SK-N-SH (cell line): ENCODE results near the gene DSG2. TPM values are rescaled to one million over a fixed set of nuclear protein-coding genes. Genes with fewer than 3 reads are reported as not detected.

Experiments
- CTCF ChIA-PET: fragments of 300-600, 350-600 bp; formaldehyde crosslinking; extraction: SDS; loops from one replicate; lab custom pipeline; 2021; lab: Yijun Ruan, JAX
- POLR2A ChIA-PET: fragments of 350-600 bp; sonication (Branson Sonifier 250); formaldehyde crosslinking; extraction: SDS; loops from one replicate; lab custom pipeline; 2020; ENCODE audit warnings: antibody characterized with exemption, inconsistent platforms; lab: Yijun Ruan, JAX
- DNase-seq: peaks from one replicate; pipeline ENCODE4 v3.0.0; 2012
- H2AFZ ChIP-seq: fragments of 200-600 bp; sonication (generic); 2 replicates; pipeline ENCODE4 v1.8.1; 2016; ENCODE audit warnings: antibody characterized with exemption, mild to moderate bottlenecking, low read depth
- H3F3A ChIP-seq: fragments of 200-600 bp; sonication (generic); replicated peaks from 2 replicates; pipeline ENCODE3; 2016; ENCODE audit warnings: antibody characterized with exemption, mild to moderate bottlenecking; ENCODE audit not compliant: insufficient read depth
- H3K27ac ChIP-seq, 2 experiments: fragments of 200-500 bp in 1 of 2; fragments of 200-600 bp in 1 of 2; sonication (Bioruptor generic) in 1 of 2; sonication (generic), shearing (Covaris generic) in 1 of 2; 2 replicates each; pipeline versions ENCODE4 v1.5.1 to v1.6.1; 2014 to 2016; ENCODE audit warnings: low read depth in 2 of 2, inconsistent platforms in 1 of 2, low read length in 1 of 2, mild to moderate bottlenecking in 1 of 2, mixed read lengths in 1 of 2
- H3K27me3 ChIP-seq: fragments of 200-600 bp; sonication (generic), shearing (Covaris generic); 2 replicates; pipeline ENCODE4 v1.6.1; 2016; ENCODE audit warnings: mixed run types; ENCODE audit not compliant: insufficient read depth
- H3K36me3 ChIP-seq, 2 experiments: fragments of 200-500 bp in 1 of 2; fragments of 200-600 bp in 1 of 2; sonication (Bioruptor generic) in 1 of 2; sonication (generic) in 1 of 2; replicated peaks in 1 of 2; 2 replicates each; pipeline versions ENCODE3 to v1.5.1; 2014 to 2016; ENCODE audit warnings: low read length in 1 of 2, mild to moderate bottlenecking in 1 of 2; ENCODE audit not compliant: insufficient read depth in 2 of 2, control insufficient read depth in 1 of 2
- H3K4me1 ChIP-seq, 2 experiments: fragments of 200-500 bp in 1 of 2; fragments of 200-600 bp in 1 of 2; sonication (Bioruptor generic) in 1 of 2; sonication (generic), shearing (Covaris generic) in 1 of 2; 2 replicates each; pipeline versions ENCODE4 v1.5.1 to v1.6.1; 2014 to 2016; ENCODE audit warnings: low read depth in 1 of 2, low read length in 1 of 2, mixed run types in 1 of 2; ENCODE audit not compliant: insufficient read depth in 2 of 2, control insufficient read depth in 1 of 2
- H3K4me2 ChIP-seq: fragments of 200-600 bp; sonication (generic), shearing (Covaris generic); 2 replicates; pipeline ENCODE4 v1.6.1; 2017; ENCODE audit warnings: mixed run types
- H3K4me3 ChIP-seq, 2 experiments: fragments of 200-500 bp in 1 of 2; fragments of 200-600 bp in 1 of 2; sonication (Bioruptor generic) in 1 of 2; sonication (generic), shearing (Covaris generic) in 1 of 2; 2 replicates each; pipeline versions ENCODE4 v1.5.1 to v1.8.1; 2014 to 2016; ENCODE audit warnings: low read depth in 2 of 2, inconsistent platforms in 1 of 2, low read length in 1 of 2, mild to moderate bottlenecking in 1 of 2, mixed read lengths in 1 of 2, moderate library complexity in 1 of 2
- H3K79me2 ChIP-seq: fragments of 200-600 bp; sonication (generic); 2 replicates; pipeline ENCODE4 v1.8.1; 2017; ENCODE audit warnings: mild to moderate bottlenecking; ENCODE audit not compliant: insufficient read depth
- H3K9ac ChIP-seq: fragments of 200-600 bp; sonication (generic); 2 replicates; pipeline ENCODE4 v1.6.1; 2017; ENCODE audit warnings: mixed run types
- H3K9me2 ChIP-seq: fragments of 200-600 bp; sonication (generic); 2 replicates; pipeline ENCODE4 v1.6.1; 2017; ENCODE audit warnings: mixed run types
- H3K9me3 ChIP-seq: fragments of 200-600 bp; sonication (generic); 2 replicates; pipeline ENCODE4 v1.6.1; 2017; ENCODE audit warnings: mixed run types, mild to moderate bottlenecking, moderate library complexity
- H4K20me1 ChIP-seq: fragments of 200-600 bp; sonication (generic); 2 replicates; pipeline ENCODE4 v1.6.1; 2017; ENCODE audit warnings: mild to moderate bottlenecking, mixed run types; ENCODE audit not compliant: insufficient read depth
- CTCF ChIP-seq: fragments of 200-600 bp; sonication (generic); IDR thresholded peaks from 2 replicates; pipeline ENCODE4 v1.6.1; 2017; ENCODE audit warnings: antibody characterized with exemption, mild to moderate bottlenecking, moderate library complexity
- ELF1 ChIP-seq: IDR thresholded peaks from 2 replicates; pipeline ENCODE4 v1.4.0; 2012
- EZH2phosphoT487 ChIP-seq: fragments of 200-600 bp; sonication (generic); IDR thresholded peaks from 2 replicates; pipeline ENCODE4 v1.6.1; 2017; ENCODE audit warnings: low read depth, mixed run types, mild to moderate bottlenecking, antibody characterized with exemption, moderate library complexity, borderline replicate concordance
- FOSL2 ChIP-seq: IDR thresholded peaks from 2 replicates; pipeline ENCODE4 v1.4.0; 2012; ENCODE audit warnings: low read depth, mild to moderate bottlenecking, moderate library complexity, borderline replicate concordance
- FOXJ3 ChIP-seq: sonication (generic); formaldehyde crosslinking; IDR thresholded peaks from 2 replicates; pipeline ENCODE4 v1.5.1; 2020; ENCODE audit warnings: mild to moderate bottlenecking, missing genetic modification reagents
- JUND ChIP-seq: IDR thresholded peaks from 2 replicates; pipeline ENCODE4 v1.4.0; 2012
- NFIC ChIP-seq: IDR thresholded peaks from 2 replicates; pipeline ENCODE4 v1.4.0; 2012; ENCODE audit warnings: borderline replicate concordance
- NRF1 ChIP-seq: IDR thresholded peaks from 2 replicates; pipeline ENCODE4 v1.6.1; 2012; ENCODE audit warnings: low read depth, mild to moderate bottlenecking, low read length
- POLR2AphosphoS5 ChIP-seq: IDR thresholded peaks from 2 replicates; pipeline ENCODE4 v1.6.1; 2012; ENCODE audit warnings: low read depth, low read length
- RAD21 ChIP-seq: IDR thresholded peaks from 2 replicates; pipeline ENCODE4 v1.6.1; 2012; ENCODE audit warnings: mild to moderate bottlenecking, low read length
- RCOR1 ChIP-seq: fragments of 150-350 bp; IDR thresholded peaks from 2 replicates; pipeline ENCODE4 v1.6.1; 2017; ENCODE audit warnings: antibody characterized with exemption, low read length
- SIN3A ChIP-seq: IDR thresholded peaks from 2 replicates; pipeline ENCODE4 v1.6.1; 2012; ENCODE audit warnings: low read depth, mild to moderate bottlenecking, low read length, moderate library complexity, borderline replicate concordance
- TAF1 ChIP-seq: IDR thresholded peaks from 2 replicates; pipeline ENCODE4 v1.6.1; 2012; ENCODE audit warnings: low read depth, mild to moderate bottlenecking, low read length, moderate library complexity, borderline replicate concordance
- USF1 ChIP-seq: IDR thresholded peaks from 2 replicates; pipeline ENCODE4 v1.4.0; 2012; ENCODE audit warnings: low read depth, borderline replicate concordance
- USF2 ChIP-seq: fragments of 150-350 bp; IDR thresholded peaks from 2 replicates; pipeline ENCODE4 v1.6.1; 2017; ENCODE audit warnings: antibody characterized with exemption, low read length, low read depth, borderline replicate concordance
- YY1 ChIP-seq: IDR thresholded peaks from 2 replicates; pipeline ENCODE4 v1.4.0; 2012; ENCODE audit warnings: low read depth, mild to moderate bottlenecking
- ZBTB33 ChIP-seq: IDR thresholded peaks from 2 replicates; pipeline ENCODE4 v1.4.0; 2012; ENCODE audit warnings: low read depth, borderline replicate concordance
- WGBS: methylation state at CpG from one replicate; pipeline ENCODE4 v1.1.6; 2017; ENCODE audit warnings: low lambda C conversion rate; 5-methylcytosine and 5-hydroxymethylcytosine counted together
- polyA plus RNA-seq, 3 experiments: library from polyadenylated mRNA; depleted of rRNA; stranded (reverse); fragments of >200 nt; gene quantifications; 2 replicates each; pipeline ENCODE4 v1.2.3, GENCODE V29; 2012

DSG2 gene
- polyA plus RNA-seq, 1 of the 3 experiments (the other 2 are of a cell fraction) = not detected

GRCh38 chr18:31549416-31549815, 51.4 kb downstream of the DSG2 start (continued):
- TF ChIP-seq ZBTB33 (no peak), FOXJ3 (CRISPR knock-in tag) (no peak)
- TF ChIP-seq, all 33 proteins: peak for 0

GRCh38 chr18:31551883-31552282, 53.9 kb downstream of the DSG2 start:
- Histone ChIP-seq H3K9me2 (no peaks in the 10 kb centered on the region), H3K9me3 (no peaks in the 10 kb centered on the region), H3F3A (no peaks in the 10 kb centered on the region), H3K36me3 (no peaks in the 10 kb centered on the region), H2AFZ (no peak overlapping the region), H3K27me3 (peaks cover 23% of the 10 kb centered on the region; the same call in 1 of the 2 replicates), H3K4me3 (no peak overlapping the region), H4K20me1 (no peaks in the 10 kb centered on the region), H3K4me2 (no peak overlapping the region), H3K27ac (no peak overlapping the region), H3K9ac (no peak overlapping the region)
- ChIA-PET CTCF (no interaction called here), POLR2A (no interaction called here)
- no peak for TF ChIP-seq EZH2phosphoT487
- TF ChIP-seq YY1 = no peak
- TF ChIP-seq USF2 = no peak
- TF ChIP-seq NFIC = no peak
- TF ChIP-seq POLR2AphosphoS5 = no peak
- TF ChIP-seq SIN3A = no peak
- no peak for TF ChIP-seq RCOR1
- TF ChIP-seq RAD21 = no peak
- no peak for TF ChIP-seq FOXJ3 (CRISPR knock-in tag)
- TF ChIP-seq TAF1 = no peak
- no peak for TF ChIP-seq ELF1
- no peak for TF ChIP-seq USF1
- no peak for TF ChIP-seq CTCF
- no peak for TF ChIP-seq NRF1
- no peak for TF ChIP-seq FOSL2
- TF ChIP-seq JUND = no peak
- TF ChIP-seq, all 33 proteins: peak for 0
- no peak for DNase-seq
- H3K4me1 ChIP-seq = no peaks in the 10 kb centered on the region
- H3K79me2 ChIP-seq = no peaks in the 10 kb centered on the region
- 72% methylated on average over 3 of the region's 3 CpGs for WGBS
